Measurements from ENCODE around the gene NCKAP5L.

NCKAP5L gene

DNA sequence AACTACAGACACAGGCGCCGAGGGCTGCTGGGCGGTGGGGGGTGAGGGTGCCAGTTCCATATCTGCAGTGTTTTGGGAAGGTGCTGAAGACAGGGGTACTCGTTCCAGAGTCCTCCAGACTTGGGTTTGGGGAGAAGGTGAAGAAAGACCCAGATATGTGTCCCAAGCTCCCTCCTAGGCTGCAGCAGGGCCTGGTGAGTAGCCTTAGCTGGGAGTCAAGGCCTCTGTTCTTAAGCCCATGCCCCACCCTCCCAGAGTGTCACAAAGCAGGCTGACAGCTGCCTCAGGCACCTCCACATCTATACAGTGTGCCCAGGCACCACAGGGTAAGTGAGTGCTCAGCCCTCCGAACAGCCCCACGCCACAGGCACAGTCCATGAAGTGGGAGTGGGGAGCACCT lies 4.3 kb downstream of the NCKAP5L start:
- Histone ChIP-seq H3K9me3 (ENCODE audit: control insufficient read depth, insufficient read depth, low read length) (no peaks in the 10 kb centered on the region), H3K4me1 (ENCODE audit: insufficient read depth, low read length) (peaks cover 38% of the 10 kb centered on the region), H3K36me3 (ENCODE audit: insufficient read depth, low read length) (no peaks in the 10 kb centered on the region), H3K9ac (ENCODE audit: low read depth, low read length) (no peak overlapping the region)

DNA sequence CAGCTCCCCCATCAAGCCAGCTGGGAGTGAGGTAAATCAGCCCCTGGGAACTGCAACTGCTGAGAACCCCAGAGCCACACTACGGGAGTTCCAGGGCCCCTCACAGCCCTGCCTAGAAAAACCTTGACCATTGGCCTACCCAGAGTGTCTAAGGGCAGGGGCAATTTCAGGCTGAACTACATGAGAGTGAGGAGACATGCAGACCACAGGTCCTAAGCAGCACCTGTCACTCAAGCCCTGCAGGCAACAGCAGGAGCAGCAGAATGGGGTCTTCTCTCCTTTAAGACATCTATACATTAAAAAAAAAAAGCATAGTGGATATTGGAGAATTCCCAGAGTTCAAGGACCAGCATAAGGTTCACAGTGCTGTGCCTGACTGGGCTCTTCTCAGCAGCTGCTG lies 4.9 kb downstream of the NCKAP5L start:
- H3K36me3 ChIP-seq (ENCODE audit: insufficient read depth, low read length) = no peaks in the 10 kb centered on the region
- H3K9me3 ChIP-seq (ENCODE audit: control insufficient read depth, insufficient read depth, low read length) = no peaks in the 10 kb centered on the region
- peaks cover 38% of the 10 kb centered on the region for H3K4me1 ChIP-seq (ENCODE audit: insufficient read depth, low read length)
- H3K9ac ChIP-seq (ENCODE audit: low read depth, low read length) = no peak overlapping the region

DNA sequence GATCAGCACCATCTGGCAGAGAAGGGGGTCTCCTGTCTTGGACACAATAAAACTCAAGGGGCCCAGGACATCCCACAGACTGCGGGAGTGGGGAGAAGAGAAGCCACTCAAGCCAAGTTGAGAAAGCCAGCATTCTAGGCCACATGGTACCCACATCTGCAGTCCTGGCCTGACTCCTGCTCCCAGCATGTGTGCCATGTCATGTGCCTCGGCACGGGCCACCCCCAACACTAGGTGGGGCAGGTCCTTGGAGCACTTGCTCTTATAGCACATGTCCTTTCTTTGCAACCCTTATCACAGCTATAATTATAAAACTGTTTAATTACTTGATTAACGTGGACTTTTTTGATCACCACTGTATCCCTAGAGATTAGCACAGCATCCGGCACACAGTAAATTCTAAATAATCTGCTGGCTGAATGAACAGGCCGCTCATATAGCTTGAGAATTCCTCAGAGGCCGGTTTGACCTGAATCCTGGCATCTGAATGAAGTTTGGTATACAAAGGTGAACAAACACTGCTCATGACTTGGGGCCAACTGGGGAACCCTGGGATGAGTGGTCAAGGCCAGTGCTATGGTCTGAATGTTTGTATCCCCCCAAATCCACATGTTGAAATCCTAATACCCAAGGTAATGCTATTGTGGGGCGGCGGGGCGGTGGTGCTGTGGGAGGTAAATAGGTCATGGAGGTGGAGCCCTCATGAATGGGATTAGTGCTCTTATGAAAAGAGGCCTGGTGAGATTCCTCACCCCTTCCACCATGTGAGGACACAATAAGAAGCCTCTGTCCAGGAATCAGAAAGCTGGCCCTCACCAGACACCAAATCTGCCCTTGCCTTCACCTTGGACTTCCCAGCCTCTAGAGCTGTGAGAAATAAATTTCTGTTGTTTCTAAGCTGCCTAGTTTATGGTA lies 6.6 kb downstream of the NCKAP5L start:
- Histone ChIP-seq H3K36me3 (ENCODE audit: insufficient read depth, low read length) (no peaks in the 10 kb centered on the region), H3K9ac (ENCODE audit: low read depth, low read length) (no peak overlapping the region), H3K9me3 (ENCODE audit: control insufficient read depth, insufficient read depth, low read length) (no peaks in the 10 kb centered on the region), H3K4me1 (ENCODE audit: insufficient read depth, low read length) (peaks cover 33% of the 10 kb centered on the region)

DNA sequence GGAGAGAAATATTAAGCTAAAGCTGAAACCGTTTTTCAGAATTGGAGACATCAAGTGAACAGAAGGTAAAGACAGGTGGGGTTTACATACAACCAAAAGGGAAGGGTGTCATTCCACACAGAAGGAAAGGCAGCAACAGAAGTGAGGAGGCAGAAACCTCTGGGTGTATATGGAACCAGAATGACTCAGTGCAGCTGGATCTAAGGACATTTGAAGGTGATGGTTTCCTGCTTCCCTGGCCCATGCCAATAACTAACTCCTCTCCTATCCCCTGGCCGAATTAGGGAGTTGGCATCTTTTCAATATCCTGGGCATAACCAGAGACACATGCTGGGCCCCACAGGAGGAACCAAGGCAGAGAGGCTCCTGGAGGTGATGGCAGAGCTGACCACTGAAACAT lies 8.4 kb downstream of the NCKAP5L start:
- no peaks in the 10 kb centered on the region for H3K9me3 ChIP-seq (ENCODE audit: control insufficient read depth, insufficient read depth, low read length)
- H3K9ac ChIP-seq (ENCODE audit: low read depth, low read length) = no peak overlapping the region
- peaks cover 17% of the 10 kb centered on the region for H3K4me1 ChIP-seq (ENCODE audit: insufficient read depth, low read length)
- H3K36me3 ChIP-seq (ENCODE audit: insufficient read depth, low read length) = no peaks in the 10 kb centered on the region

DNA sequence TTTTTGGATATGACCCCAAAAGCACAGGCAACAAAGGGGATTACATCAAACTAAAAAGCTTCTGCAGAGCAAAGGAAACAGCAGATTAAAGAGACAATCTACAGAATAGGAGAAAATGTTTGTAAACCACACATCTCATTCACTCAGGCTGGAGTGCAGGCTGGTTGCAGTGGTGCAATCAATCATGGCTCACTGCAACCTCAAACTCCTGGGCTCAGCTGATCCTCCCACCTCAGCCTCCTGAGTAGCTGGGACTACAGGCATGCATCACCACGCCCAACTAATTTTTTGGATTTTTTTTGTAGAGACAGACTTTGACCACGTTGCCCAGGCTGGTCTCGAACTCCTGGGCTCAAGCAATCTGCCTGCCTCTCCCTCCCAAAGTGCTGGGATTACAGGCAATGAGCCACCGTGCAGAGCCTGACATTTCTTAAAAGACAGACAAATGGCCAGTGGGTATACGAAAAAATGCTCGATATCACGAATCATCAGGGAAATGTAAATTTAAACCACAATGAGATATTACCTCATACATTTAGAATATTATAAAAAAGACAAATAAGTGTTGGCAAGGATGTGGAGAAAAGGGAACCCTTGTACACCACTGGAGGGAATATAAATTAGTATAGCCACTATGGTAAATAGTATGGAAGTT lies 9.8 kb downstream of the NCKAP5L start:
- H3K36me3 ChIP-seq (ENCODE audit: insufficient read depth, low read length) = no peaks in the 10 kb centered on the region
- H3K9me3 ChIP-seq (ENCODE audit: control insufficient read depth, insufficient read depth, low read length) = no peaks in the 10 kb centered on the region
- peaks cover 13% of the 10 kb centered on the region; the same call in 1 of the 2 replicates for H3K4me1 ChIP-seq (ENCODE audit: insufficient read depth, low read length)
- no peak overlapping the region for H3K9ac ChIP-seq (ENCODE audit: low read depth, low read length)

DNA sequence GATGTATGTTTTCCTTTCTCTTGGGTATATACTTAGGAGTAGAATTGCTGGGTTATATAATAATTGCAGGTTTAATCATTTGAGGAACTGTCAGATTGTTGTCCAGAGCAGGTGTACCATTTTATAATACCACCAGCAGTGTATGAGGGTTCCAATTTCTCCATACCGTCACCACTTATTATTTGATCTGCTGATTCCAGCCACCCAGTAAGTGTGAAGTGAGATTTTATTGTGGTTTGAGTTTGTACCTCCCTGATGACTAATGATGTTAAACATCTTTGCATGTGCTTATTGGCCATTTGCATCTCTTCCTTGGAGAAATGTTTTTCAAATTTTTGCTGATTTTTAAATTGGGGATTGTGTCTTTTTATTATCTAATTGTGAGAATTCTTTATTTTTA lies 15.1 kb downstream of the NCKAP5L start:
- H3K9ac ChIP-seq (ENCODE audit: low read depth, low read length) = no peak overlapping the region
- H3K4me1 ChIP-seq (ENCODE audit: insufficient read depth, low read length) = peaks cover 32% of the 10 kb centered on the region
- no peaks in the 10 kb centered on the region for H3K9me3 ChIP-seq (ENCODE audit: control insufficient read depth, insufficient read depth, low read length)
- no peaks in the 10 kb centered on the region for H3K36me3 ChIP-seq (ENCODE audit: insufficient read depth, low read length)

DNA sequence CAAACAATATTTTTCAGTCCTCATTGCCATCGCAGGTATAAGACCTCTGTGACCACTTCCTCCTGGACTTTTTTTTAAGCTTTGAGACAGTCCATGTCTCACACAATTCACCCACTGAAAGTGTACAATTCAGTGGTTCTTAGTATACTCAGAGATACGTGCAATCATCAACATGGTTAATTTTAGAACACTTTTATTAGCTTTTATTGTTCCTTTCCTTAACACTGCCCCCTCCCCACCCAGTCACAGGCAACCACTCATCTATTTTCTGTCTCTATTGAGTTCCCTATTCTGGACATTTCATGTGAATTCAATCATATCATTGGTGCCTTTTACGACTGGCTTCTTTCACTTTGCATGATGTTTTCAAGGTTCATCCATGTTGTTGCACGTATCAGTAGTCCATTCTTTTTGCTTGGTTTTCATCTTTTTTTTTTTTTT lies 16.2 kb downstream of the NCKAP5L start:
- Histone ChIP-seq H3K9ac (ENCODE audit: low read depth, low read length) (no peak overlapping the region), H3K36me3 (ENCODE audit: insufficient read depth, low read length) (no peaks in the 10 kb centered on the region), H3K4me1 (ENCODE audit: insufficient read depth, low read length) (peaks cover 38% of the 10 kb centered on the region), H3K9me3 (ENCODE audit: control insufficient read depth, insufficient read depth, low read length) (no peaks in the 10 kb centered on the region)

DNA sequence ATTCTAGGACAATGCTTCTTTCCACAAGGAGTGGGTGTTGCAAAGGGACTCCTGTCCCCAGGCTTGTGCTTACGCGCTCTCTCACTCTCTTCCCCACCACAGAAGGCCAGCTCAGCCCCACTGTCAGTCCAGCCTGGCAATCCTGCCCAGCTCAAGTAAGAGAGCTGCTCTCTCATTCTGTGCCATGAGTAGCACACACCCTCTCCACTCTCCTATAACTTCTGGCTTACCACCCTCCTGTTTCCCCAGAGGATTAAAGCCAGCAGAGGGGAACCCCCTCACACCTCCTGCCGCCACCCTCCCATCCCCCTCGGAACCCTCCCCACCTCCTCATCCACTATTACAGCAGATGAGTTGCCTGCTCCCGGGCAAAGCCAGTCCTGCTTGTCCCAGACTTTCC lies 17.1 kb downstream of the NCKAP5L start:
- no peaks in the 10 kb centered on the region for H3K9me3 ChIP-seq (ENCODE audit: control insufficient read depth, insufficient read depth, low read length)
- no peak overlapping the region for H3K9ac ChIP-seq (ENCODE audit: low read depth, low read length)
- peaks cover 38% of the 10 kb centered on the region for H3K4me1 ChIP-seq (ENCODE audit: insufficient read depth, low read length)
- no peaks in the 10 kb centered on the region for H3K36me3 ChIP-seq (ENCODE audit: insufficient read depth, low read length)

DNA sequence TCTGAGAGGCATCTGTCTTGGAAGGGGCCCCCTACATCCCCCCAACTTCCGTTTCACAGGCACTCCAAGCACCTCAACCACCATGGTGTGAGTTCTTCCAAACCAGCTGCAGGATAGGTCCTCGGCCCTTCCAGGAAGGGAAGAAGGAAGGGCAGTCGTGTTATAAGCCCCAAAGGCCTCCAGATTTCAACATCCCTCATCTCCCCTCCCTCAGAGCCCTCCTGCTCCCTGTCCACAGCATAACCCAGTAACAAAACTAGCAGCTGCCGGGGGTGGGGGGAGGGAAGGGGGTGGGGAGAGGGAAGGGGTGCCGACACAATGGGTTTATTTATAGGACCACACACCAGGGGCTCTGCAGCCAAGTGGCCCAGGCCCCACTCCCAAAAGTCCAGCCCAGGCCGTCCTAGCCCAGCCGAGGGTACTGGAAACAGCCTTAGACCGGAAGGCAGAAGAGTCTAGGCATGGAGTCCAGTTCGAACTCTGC lies 18.3 kb downstream of the NCKAP5L start:
- H3K9me3 ChIP-seq (ENCODE audit: control insufficient read depth, insufficient read depth, low read length) = no peaks in the 10 kb centered on the region
- H3K9ac ChIP-seq (ENCODE audit: low read depth, low read length) = no peak overlapping the region
- peaks cover 38% of the 10 kb centered on the region for H3K4me1 ChIP-seq (ENCODE audit: insufficient read depth, low read length)
- H3K36me3 ChIP-seq (ENCODE audit: insufficient read depth, low read length) = no peaks in the 10 kb centered on the region; the same call in 1 of the 2 replicates

DNA sequence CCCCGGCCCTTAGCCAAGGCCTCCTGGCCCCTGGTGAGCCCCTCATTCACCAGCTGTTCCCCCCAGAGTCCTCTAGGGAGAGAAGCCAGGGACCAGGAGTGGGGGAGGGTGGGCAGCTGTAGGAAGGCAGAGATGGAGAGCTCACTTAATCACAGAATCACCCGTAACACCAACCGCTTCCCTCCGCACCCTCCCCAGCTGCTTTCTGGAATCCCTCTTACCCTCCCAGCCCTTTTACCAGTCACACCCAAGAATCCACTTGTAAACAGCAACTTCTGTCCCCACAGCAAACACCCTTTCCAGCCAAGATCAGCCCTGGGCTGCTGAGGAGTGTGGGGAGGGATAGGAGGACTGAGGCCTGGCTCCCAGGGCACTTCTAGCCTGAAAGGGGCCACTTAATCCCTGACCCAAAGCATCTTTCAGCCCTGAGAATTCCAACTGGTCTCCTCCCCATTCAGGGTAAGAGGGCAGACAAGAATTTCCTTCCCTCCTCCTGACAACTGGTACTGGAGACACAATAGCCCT lies 18.8 kb downstream of the NCKAP5L start:
- Histone ChIP-seq H3K9me3 (ENCODE audit: control insufficient read depth, insufficient read depth, low read length) (no peaks in the 10 kb centered on the region), H3K9ac (ENCODE audit: low read depth, low read length) (no peak overlapping the region), H3K36me3 (ENCODE audit: insufficient read depth, low read length) (no peaks in the 10 kb centered on the region; the same call in 1 of the 2 replicates), H3K4me1 (ENCODE audit: insufficient read depth, low read length) (peaks cover 38% of the 10 kb centered on the region)

DNA sequence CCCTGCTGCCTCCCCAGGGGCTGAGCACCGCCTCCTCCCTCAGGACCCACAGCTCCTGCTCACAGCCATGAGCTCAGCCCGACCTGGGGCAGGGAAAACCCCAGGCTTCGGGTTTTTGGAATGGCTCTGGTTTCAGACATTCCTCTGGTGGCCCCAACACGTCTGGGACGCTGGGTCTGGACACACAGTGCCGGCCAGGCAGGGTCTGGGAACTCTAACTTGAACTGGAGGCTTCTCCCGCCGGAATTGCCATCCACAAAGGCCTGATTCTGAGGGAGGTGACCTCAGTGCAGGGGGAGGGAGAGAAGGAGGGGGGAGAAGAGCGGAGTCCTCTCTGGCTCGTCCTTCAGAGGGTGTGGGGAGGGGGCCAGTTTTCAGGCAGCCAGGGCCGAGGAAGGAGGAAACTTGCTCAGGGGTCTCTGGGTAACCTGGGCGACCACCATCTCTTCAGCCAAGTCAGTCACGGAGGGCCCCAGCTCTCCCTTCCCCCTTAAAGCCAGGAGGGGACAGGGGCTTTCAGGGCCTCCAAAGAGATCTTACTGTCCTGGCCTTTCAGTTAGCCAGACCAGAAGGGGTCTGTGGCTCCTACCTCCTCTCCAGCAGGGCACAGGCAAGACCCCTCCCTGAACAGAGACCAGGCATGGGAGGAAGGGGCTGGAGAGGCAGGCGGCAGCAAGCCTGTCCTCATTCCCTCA lies 19.4 kb downstream of the NCKAP5L start:
- Histone ChIP-seq H3K4me1 (ENCODE audit: insufficient read depth, low read length) (peaks cover 38% of the 10 kb centered on the region), H3K9ac (ENCODE audit: low read depth, low read length) (no peak overlapping the region), H3K36me3 (ENCODE audit: insufficient read depth, low read length) (no peaks in the 10 kb centered on the region; the same call in 1 of the 2 replicates), H3K9me3 (ENCODE audit: control insufficient read depth, insufficient read depth, low read length) (no peaks in the 10 kb centered on the region)

DNA sequence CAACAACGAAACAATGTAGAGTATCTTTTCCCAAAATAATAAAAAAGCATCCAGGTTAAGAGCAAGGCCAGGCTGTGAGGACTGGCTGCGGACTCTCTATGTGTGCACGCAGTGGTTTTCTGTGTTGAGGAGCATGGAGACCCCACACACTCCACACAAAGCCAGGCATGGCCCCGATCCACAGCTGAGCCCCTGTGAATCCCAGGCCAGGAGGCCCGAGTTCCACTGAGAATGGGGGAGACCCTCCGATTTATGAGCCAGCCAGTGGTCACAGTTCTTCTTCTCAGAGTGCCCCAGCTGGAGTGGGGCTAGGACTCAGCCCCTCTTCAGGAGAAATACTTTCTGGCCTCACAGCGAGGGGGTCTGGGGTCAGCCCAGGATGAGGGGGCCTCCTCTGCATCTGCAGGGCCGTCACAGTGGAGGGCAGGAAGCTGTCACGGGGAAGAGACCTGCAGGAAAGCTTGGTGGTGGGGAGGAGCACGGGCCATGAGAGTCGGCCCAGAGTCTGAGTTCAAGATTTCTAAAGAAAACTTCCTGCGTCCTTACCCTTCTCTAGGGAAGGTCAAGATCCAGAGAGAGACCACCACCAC lies 20.1 kb downstream of the NCKAP5L start:
- Histone ChIP-seq H3K9ac (ENCODE audit: low read depth, low read length) (no peak overlapping the region), H3K36me3 (ENCODE audit: insufficient read depth, low read length) (peaks cover 6% of the 10 kb centered on the region; the same call in 1 of the 2 replicates), H3K9me3 (ENCODE audit: control insufficient read depth, insufficient read depth, low read length) (no peaks in the 10 kb centered on the region), H3K4me1 (ENCODE audit: insufficient read depth, low read length) (peaks cover 38% of the 10 kb centered on the region)

DNA sequence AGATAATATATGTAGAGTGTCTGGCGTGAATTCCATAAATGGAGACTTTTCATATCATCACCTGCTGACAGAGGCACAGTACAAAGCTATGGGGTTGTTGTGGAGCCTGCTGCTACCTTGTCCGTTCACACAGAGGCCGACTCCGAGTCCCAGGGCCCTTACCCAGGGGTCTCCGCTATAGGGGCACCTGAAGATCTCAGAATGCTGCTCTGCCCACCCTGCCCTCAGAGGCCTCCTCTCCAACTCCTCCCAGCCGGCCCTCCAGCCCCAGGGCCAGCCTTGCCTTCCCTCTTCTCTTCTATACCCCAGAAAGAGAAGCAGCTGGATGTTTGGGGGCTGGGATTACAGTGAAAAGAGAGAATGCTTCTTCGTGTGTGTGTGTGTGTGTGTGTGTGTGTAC lies 21.3 kb downstream of the NCKAP5L start:
- Histone ChIP-seq H3K9me3 (ENCODE audit: control insufficient read depth, insufficient read depth, low read length) (no peaks in the 10 kb centered on the region), H3K36me3 (ENCODE audit: insufficient read depth, low read length) (peaks cover 7% of the 10 kb centered on the region; the same call in 1 of the 2 replicates), H3K9ac (ENCODE audit: low read depth, low read length) (no peak overlapping the region), H3K4me1 (ENCODE audit: insufficient read depth, low read length) (peaks cover 38% of the 10 kb centered on the region)

DNA sequence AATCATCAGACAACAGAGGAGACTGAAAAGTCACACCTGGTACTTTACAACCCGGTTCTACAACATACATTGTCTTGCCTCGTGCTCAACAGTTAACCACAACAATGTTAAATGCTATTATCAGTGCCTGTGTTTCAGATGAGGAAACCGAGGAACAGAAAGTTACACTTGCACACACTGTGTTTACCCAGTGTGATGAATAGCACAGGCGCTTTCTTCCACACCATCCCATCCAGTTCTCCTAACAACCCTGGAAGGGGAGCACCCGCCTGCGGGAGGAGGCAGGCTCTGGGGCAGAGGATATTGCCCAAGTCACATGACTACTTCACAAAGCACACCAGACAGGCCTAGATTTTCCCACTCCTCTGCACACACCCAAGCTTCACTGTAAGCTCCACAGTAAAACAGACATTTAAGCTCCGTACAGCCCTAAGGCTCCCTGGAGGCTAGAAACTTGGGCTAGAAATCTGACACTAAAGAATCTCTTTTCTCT lies 21.8 kb downstream of the NCKAP5L start:
- Histone ChIP-seq H3K4me1 (ENCODE audit: insufficient read depth, low read length) (peaks cover 35% of the 10 kb centered on the region), H3K9ac (ENCODE audit: low read depth, low read length) (no peak overlapping the region), H3K9me3 (ENCODE audit: control insufficient read depth, insufficient read depth, low read length) (no peaks in the 10 kb centered on the region), H3K36me3 (ENCODE audit: insufficient read depth, low read length) (peaks cover 7% of the 10 kb centered on the region; the same call in 1 of the 2 replicates)

Measured in ES-I3 (cell line).